Neural cell (in vitro differentiated cells): ENCODE measurements around the gene DGKG.

ENCODE experiments used
- EP300 ChIP-seq: fragments of 450-650 bp; conservative IDR thresholded peaks from 2 replicates; pipeline ENCODE4 v1.6.1; 2014; ENCODE audit warnings: antibody characterized with exemption, mild to moderate bottlenecking, moderate library complexity; ENCODE audit not compliant: poor library complexity, severe bottlenecking
- EZH2 ChIP-seq: fragments of 200-600, 300-800 bp; shearing (Covaris generic), sonication (generic); IDR thresholded peaks from 2 replicates; pipeline ENCODE4 v1.6.1; 2014; ENCODE audit warnings: antibody characterized with exemption, low read length, borderline replicate concordance, mild to moderate bottlenecking; ENCODE audit not compliant: insufficient read depth, poor library complexity, severe bottlenecking
- POLR2AphosphoS5 ChIP-seq: IDR thresholded peaks from 2 replicates; pipeline ENCODE4 v1.6.1; 2012
- RAD21 ChIP-seq: fragments of 450-650 bp; conservative IDR thresholded peaks from 2 replicates; pipeline ENCODE4 v1.6.1; 2014; ENCODE audit warnings: antibody characterized with exemption, mild to moderate bottlenecking, moderate library complexity
- SMC3 ChIP-seq: fragments of 450-650 bp; conservative IDR thresholded peaks from 2 replicates; pipeline ENCODE4 v1.6.1; 2014; ENCODE audit warnings: antibody characterized with exemption, mild to moderate bottlenecking, moderate library complexity; ENCODE audit not compliant: poor library complexity
- TAF1 ChIP-seq: IDR thresholded peaks from 2 replicates; pipeline ENCODE4 v1.6.1; 2012; ENCODE audit warnings: low read depth
- TF ChIP-seq, protein P1 (sequence below): fragments of 450-650 bp; IDR thresholded peaks from 2 replicates; pipeline ENCODE4 v1.5.1; 2014; ENCODE audit warnings: antibody characterized with exemption, mild to moderate bottlenecking, moderate library complexity; ENCODE audit not compliant: poor library complexity, severe bottlenecking
- TF ChIP-seq, protein P2 (sequence below): IDR thresholded peaks from 2 replicates; pipeline ENCODE4 v1.6.1; 2012; ENCODE audit warnings: borderline replicate concordance

DNA sequence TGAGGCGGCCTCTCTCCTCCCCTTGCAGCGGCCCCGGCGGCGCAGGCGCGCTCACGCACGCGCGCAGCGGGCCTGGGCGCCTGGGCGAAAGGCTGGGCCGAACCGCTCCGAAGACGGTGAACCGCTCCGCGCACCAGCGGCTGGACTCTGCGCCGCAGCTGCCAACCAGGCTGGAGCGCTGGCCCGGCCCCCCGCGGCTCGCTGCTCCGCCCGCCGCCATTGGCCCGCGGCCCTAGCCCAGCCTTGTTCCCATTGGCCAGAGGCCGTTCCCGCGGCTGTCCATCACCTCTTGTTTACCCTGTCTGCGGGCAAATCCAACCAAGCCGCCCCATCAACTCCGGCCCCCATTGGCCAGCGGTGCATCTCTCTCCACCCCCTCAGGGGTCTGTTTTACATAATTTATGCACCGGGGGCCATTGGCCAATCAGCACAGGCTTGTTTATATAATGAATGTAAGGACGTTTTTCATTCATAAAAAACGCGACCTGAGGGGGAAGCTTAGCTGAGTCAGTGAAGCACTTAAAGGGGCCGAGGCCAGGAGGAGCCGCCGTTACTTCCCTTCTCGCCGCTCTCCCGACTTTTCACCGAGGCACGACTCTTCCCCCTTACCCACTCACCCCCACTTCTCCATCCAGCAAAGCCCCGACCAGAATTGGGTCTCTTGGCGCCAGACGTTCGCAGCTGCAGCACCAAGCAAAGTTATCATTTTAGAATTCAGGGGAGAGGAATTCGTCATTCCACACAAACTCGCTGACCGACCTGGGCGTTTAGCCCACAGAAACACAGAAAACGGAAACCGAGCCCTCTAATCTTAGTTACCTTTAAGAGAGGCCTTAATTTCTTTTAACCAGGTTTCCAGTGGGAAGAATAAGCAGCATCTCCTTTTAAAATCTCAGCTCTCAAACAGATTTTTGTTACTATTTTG, 252.8 kb downstream of the DGKG start, which contains the start of gene ETV5:
- TF ChIP-seq, protein P1, sequence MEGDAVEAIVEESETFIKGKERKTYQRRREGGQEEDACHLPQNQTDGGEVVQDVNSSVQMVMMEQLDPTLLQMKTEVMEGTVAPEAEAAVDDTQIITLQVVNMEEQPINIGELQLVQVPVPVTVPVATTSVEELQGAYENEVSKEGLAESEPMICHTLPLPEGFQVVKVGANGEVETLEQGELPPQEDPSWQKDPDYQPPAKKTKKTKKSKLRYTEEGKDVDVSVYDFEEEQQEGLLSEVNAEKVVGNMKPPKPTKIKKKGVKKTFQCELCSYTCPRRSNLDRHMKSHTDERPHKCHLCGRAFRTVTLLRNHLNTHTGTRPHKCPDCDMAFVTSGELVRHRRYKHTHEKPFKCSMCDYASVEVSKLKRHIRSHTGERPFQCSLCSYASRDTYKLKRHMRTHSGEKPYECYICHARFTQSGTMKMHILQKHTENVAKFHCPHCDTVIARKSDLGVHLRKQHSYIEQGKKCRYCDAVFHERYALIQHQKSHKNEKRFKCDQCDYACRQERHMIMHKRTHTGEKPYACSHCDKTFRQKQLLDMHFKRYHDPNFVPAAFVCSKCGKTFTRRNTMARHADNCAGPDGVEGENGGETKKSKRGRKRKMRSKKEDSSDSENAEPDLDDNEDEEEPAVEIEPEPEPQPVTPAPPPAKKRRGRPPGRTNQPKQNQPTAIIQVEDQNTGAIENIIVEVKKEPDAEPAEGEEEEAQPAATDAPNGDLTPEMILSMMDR = no peak
- TF ChIP-seq RAD21 (no peak), EZH2 (no peak), EP300 (no peak), POLR2AphosphoS5 (peak; percentile 50), TAF1 (peak; percentile 57), SMC3 (peak; percentile 9)
- TF ChIP-seq, protein P2, sequence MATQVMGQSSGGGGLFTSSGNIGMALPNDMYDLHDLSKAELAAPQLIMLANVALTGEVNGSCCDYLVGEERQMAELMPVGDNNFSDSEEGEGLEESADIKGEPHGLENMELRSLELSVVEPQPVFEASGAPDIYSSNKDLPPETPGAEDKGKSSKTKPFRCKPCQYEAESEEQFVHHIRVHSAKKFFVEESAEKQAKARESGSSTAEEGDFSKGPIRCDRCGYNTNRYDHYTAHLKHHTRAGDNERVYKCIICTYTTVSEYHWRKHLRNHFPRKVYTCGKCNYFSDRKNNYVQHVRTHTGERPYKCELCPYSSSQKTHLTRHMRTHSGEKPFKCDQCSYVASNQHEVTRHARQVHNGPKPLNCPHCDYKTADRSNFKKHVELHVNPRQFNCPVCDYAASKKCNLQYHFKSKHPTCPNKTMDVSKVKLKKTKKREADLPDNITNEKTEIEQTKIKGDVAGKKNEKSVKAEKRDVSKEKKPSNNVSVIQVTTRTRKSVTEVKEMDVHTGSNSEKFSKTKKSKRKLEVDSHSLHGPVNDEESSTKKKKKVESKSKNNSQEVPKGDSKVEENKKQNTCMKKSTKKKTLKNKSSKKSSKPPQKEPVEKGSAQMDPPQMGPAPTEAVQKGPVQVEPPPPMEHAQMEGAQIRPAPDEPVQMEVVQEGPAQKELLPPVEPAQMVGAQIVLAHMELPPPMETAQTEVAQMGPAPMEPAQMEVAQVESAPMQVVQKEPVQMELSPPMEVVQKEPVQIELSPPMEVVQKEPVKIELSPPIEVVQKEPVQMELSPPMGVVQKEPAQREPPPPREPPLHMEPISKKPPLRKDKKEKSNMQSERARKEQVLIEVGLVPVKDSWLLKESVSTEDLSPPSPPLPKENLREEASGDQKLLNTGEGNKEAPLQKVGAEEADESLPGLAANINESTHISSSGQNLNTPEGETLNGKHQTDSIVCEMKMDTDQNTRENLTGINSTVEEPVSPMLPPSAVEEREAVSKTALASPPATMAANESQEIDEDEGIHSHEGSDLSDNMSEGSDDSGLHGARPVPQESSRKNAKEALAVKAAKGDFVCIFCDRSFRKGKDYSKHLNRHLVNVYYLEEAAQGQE = peak; percentile 17
